SK-N-SH (cell line): ENCODE data around the gene C5orf63. TPM values are rescaled to one million over a fixed set of nuclear protein-coding genes. Genes with fewer than 3 reads are reported as not detected.

Experiments used
- CTCF ChIA-PET: fragments of 300-600, 350-600 bp; formaldehyde crosslinking; extraction: SDS; loops from one replicate; lab custom pipeline; 2021; lab: Yijun Ruan, JAX
- POLR2A ChIA-PET: fragments of 350-600 bp; sonication (Branson Sonifier 250); formaldehyde crosslinking; extraction: SDS; loops from one replicate; lab custom pipeline; 2020; ENCODE audit warnings: antibody characterized with exemption, inconsistent platforms; lab: Yijun Ruan, JAX
- DNase-seq: peaks from one replicate; pipeline ENCODE4 v3.0.0; 2012
- H2AFZ ChIP-seq: fragments of 200-600 bp; sonication (generic); 2 replicates; pipeline ENCODE4 v1.8.1; 2016; ENCODE audit warnings: antibody characterized with exemption, mild to moderate bottlenecking, low read depth
- H3F3A ChIP-seq: fragments of 200-600 bp; sonication (generic); replicated peaks from 2 replicates; pipeline ENCODE3; 2016; ENCODE audit warnings: antibody characterized with exemption, mild to moderate bottlenecking; ENCODE audit not compliant: insufficient read depth
- H3K27ac ChIP-seq, 2 experiments: fragments of 200-500 bp in 1 of 2; fragments of 200-600 bp in 1 of 2; sonication (Bioruptor generic) in 1 of 2; sonication (generic), shearing (Covaris generic) in 1 of 2; 2 replicates each; pipeline versions ENCODE4 v1.5.1 to v1.6.1; 2014 to 2016; ENCODE audit warnings: low read depth in 2 of 2, inconsistent platforms in 1 of 2, low read length in 1 of 2, mild to moderate bottlenecking in 1 of 2, mixed read lengths in 1 of 2
- H3K27me3 ChIP-seq: fragments of 200-600 bp; sonication (generic), shearing (Covaris generic); 2 replicates; pipeline ENCODE4 v1.6.1; 2016; ENCODE audit warnings: mixed run types; ENCODE audit not compliant: insufficient read depth
- H3K36me3 ChIP-seq, 2 experiments: fragments of 200-500 bp in 1 of 2; fragments of 200-600 bp in 1 of 2; sonication (Bioruptor generic) in 1 of 2; sonication (generic) in 1 of 2; replicated peaks in 1 of 2; 2 replicates each; pipeline versions ENCODE3 to v1.5.1; 2014 to 2016; ENCODE audit warnings: low read length in 1 of 2, mild to moderate bottlenecking in 1 of 2; ENCODE audit not compliant: insufficient read depth in 2 of 2, control insufficient read depth in 1 of 2
- H3K4me1 ChIP-seq, 2 experiments: fragments of 200-500 bp in 1 of 2; fragments of 200-600 bp in 1 of 2; sonication (Bioruptor generic) in 1 of 2; sonication (generic), shearing (Covaris generic) in 1 of 2; 2 replicates each; pipeline versions ENCODE4 v1.5.1 to v1.6.1; 2014 to 2016; ENCODE audit warnings: low read depth in 1 of 2, low read length in 1 of 2, mixed run types in 1 of 2; ENCODE audit not compliant: insufficient read depth in 2 of 2, control insufficient read depth in 1 of 2
- H3K4me2 ChIP-seq: fragments of 200-600 bp; sonication (generic), shearing (Covaris generic); 2 replicates; pipeline ENCODE4 v1.6.1; 2017; ENCODE audit warnings: mixed run types
- H3K4me3 ChIP-seq, 2 experiments: fragments of 200-500 bp in 1 of 2; fragments of 200-600 bp in 1 of 2; sonication (Bioruptor generic) in 1 of 2; sonication (generic), shearing (Covaris generic) in 1 of 2; 2 replicates each; pipeline versions ENCODE4 v1.5.1 to v1.8.1; 2014 to 2016; ENCODE audit warnings: low read depth in 2 of 2, inconsistent platforms in 1 of 2, low read length in 1 of 2, mild to moderate bottlenecking in 1 of 2, mixed read lengths in 1 of 2, moderate library complexity in 1 of 2
- H3K79me2 ChIP-seq: fragments of 200-600 bp; sonication (generic); 2 replicates; pipeline ENCODE4 v1.8.1; 2017; ENCODE audit warnings: mild to moderate bottlenecking; ENCODE audit not compliant: insufficient read depth
- H3K9ac ChIP-seq: fragments of 200-600 bp; sonication (generic); 2 replicates; pipeline ENCODE4 v1.6.1; 2017; ENCODE audit warnings: mixed run types
- H3K9me2 ChIP-seq: fragments of 200-600 bp; sonication (generic); 2 replicates; pipeline ENCODE4 v1.6.1; 2017; ENCODE audit warnings: mixed run types
- H3K9me3 ChIP-seq: fragments of 200-600 bp; sonication (generic); 2 replicates; pipeline ENCODE4 v1.6.1; 2017; ENCODE audit warnings: mixed run types, mild to moderate bottlenecking, moderate library complexity
- H4K20me1 ChIP-seq: fragments of 200-600 bp; sonication (generic); 2 replicates; pipeline ENCODE4 v1.6.1; 2017; ENCODE audit warnings: mild to moderate bottlenecking, mixed run types; ENCODE audit not compliant: insufficient read depth
- EP300 ChIP-seq, 2 experiments: IDR thresholded peaks; 2 replicates each; pipeline versions ENCODE4 v1.4.0 to v1.6.1; 2012; ENCODE audit warnings: borderline replicate concordance in 1 of 2, low read depth in 1 of 2, low read length in 1 of 2
- FOSL2 ChIP-seq: IDR thresholded peaks from 2 replicates; pipeline ENCODE4 v1.4.0; 2012; ENCODE audit warnings: low read depth, mild to moderate bottlenecking, moderate library complexity, borderline replicate concordance
- GABPA ChIP-seq: IDR thresholded peaks from 2 replicates; pipeline ENCODE4 v1.4.0; 2012; ENCODE audit warnings: low read depth, mild to moderate bottlenecking
- GATA2 ChIP-seq: sonication (generic); formaldehyde crosslinking; IDR thresholded peaks from 2 replicates; pipeline ENCODE4 v1.5.0; 2020; ENCODE audit warnings: mild to moderate bottlenecking, missing genetic modification reagents
- JUND ChIP-seq: IDR thresholded peaks from 2 replicates; pipeline ENCODE4 v1.4.0; 2012
- MAX ChIP-seq: IDR thresholded peaks from 2 replicates; pipeline ENCODE4 v1.4.0; 2012; ENCODE audit warnings: low read depth
- MXI1 ChIP-seq: IDR thresholded peaks from 2 replicates; pipeline ENCODE4 v1.6.1; 2012; ENCODE audit warnings: mild to moderate bottlenecking, low read depth, low read length, improper control_type of control experiment
- NRF1 ChIP-seq: IDR thresholded peaks from 2 replicates; pipeline ENCODE4 v1.6.1; 2012; ENCODE audit warnings: low read depth, mild to moderate bottlenecking, low read length
- POLR2AphosphoS5 ChIP-seq: IDR thresholded peaks from 2 replicates; pipeline ENCODE4 v1.6.1; 2012; ENCODE audit warnings: low read depth, low read length
- RAD21 ChIP-seq: IDR thresholded peaks from 2 replicates; pipeline ENCODE4 v1.6.1; 2012; ENCODE audit warnings: mild to moderate bottlenecking, low read length
- RCOR1 ChIP-seq: fragments of 150-350 bp; IDR thresholded peaks from 2 replicates; pipeline ENCODE4 v1.6.1; 2017; ENCODE audit warnings: antibody characterized with exemption, low read length
- RXRA ChIP-seq: IDR thresholded peaks from 2 replicates; pipeline ENCODE4 v1.4.0; 2012; ENCODE audit warnings: low read depth, mild to moderate bottlenecking, borderline replicate concordance
- SIN3A ChIP-seq: IDR thresholded peaks from 2 replicates; pipeline ENCODE4 v1.6.1; 2012; ENCODE audit warnings: low read depth, mild to moderate bottlenecking, low read length, moderate library complexity, borderline replicate concordance
- SMC3 ChIP-seq: IDR thresholded peaks from 2 replicates; pipeline ENCODE4 v1.6.1; 2012; ENCODE audit warnings: low read depth, low read length, improper control_type of control experiment
- YY1 ChIP-seq: IDR thresholded peaks from 2 replicates; pipeline ENCODE4 v1.4.0; 2012; ENCODE audit warnings: low read depth, mild to moderate bottlenecking
- whole genome bisulfite sequencing: methylation state at CpG from one replicate; pipeline ENCODE4 v1.1.6; 2017; ENCODE audit warnings: low lambda C conversion rate; 5-methylcytosine and 5-hydroxymethylcytosine counted together
- polyA plus RNA-seq, 3 experiments: library from polyadenylated mRNA; depleted of rRNA; stranded (reverse); fragments of >200 nt; gene quantifications; 2 replicates each; pipeline ENCODE4 v1.2.3, GENCODE V29; 2012
- TF ChIP-seq, protein P1 (sequence below): IDR thresholded peaks from 2 replicates; pipeline ENCODE4 v1.6.1; 2012; ENCODE audit warnings: mild to moderate bottlenecking, low read depth, low read length, moderate library complexity
- TF ChIP-seq, protein P2 (sequence below): fragments of 150-350 bp; IDR thresholded peaks from 2 replicates; pipeline ENCODE4 v1.6.1; 2017; ENCODE audit warnings: antibody characterized with exemption, low read length, low read depth, borderline replicate concordance

Gene C5orf63
- polyA plus RNA-seq, 1 of the 3 experiments (the other 2 are of a cell fraction): 3.6 TPM

- TF ChIP-seq EP300 (IDR thresholded peaks at IDR 0.05; ENCODE audit: borderline replicate concordance in 1 of 2, low read depth in 1 of 2, low read length in 1 of 2): peak; percentile 12 to 14; a peak in 2 of 4 replicates
- TF ChIP-seq SIN3A: no peak
- no peak for TF ChIP-seq GATA2 (CRISPR knock-in tag)
- TF ChIP-seq GABPA: peak; percentile 80
- TF ChIP-seq SMC3: no peak
- TF ChIP-seq NRF1: no peak
- TF ChIP-seq, protein P1, sequence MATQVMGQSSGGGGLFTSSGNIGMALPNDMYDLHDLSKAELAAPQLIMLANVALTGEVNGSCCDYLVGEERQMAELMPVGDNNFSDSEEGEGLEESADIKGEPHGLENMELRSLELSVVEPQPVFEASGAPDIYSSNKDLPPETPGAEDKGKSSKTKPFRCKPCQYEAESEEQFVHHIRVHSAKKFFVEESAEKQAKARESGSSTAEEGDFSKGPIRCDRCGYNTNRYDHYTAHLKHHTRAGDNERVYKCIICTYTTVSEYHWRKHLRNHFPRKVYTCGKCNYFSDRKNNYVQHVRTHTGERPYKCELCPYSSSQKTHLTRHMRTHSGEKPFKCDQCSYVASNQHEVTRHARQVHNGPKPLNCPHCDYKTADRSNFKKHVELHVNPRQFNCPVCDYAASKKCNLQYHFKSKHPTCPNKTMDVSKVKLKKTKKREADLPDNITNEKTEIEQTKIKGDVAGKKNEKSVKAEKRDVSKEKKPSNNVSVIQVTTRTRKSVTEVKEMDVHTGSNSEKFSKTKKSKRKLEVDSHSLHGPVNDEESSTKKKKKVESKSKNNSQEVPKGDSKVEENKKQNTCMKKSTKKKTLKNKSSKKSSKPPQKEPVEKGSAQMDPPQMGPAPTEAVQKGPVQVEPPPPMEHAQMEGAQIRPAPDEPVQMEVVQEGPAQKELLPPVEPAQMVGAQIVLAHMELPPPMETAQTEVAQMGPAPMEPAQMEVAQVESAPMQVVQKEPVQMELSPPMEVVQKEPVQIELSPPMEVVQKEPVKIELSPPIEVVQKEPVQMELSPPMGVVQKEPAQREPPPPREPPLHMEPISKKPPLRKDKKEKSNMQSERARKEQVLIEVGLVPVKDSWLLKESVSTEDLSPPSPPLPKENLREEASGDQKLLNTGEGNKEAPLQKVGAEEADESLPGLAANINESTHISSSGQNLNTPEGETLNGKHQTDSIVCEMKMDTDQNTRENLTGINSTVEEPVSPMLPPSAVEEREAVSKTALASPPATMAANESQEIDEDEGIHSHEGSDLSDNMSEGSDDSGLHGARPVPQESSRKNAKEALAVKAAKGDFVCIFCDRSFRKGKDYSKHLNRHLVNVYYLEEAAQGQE: no peak
- peak; percentile 81 for TF ChIP-seq MAX
- peak; percentile 31; the same call in 1 of the 2 replicates for TF ChIP-seq POLR2AphosphoS5
Observed at GRCh38 chr5:127072861-127073846, at the start of gene C5orf63 (continued).

DNA sequence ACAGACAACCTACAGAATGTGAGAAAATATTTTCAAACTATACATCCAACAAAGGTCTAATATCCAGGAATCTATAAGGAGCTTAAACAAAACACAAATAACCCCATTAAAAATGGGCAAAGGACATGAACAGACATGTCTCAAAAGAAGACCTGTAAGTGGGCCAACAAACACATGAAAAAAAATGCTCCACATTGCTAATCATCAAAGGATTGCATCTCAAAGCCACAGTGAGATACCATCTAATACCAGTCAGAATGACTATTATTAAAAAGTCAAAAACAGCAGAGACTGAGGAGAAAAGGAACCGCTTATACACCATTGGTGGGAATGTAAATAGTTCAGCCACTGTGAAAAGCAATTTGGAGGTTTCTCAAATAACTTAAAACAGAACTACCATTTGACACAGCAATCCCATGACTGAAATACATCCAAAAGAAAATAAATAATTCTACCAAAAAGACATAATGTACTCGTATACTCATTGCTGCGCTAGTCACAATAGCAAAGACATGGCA is 39.1 kb upstream of the C5orf63 start:
- H3F3A ChIP-seq: no peaks in the 10 kb centered on the region
- TF ChIP-seq RCOR1 (no peak), SMC3 (no peak), MXI1 (no peak), RAD21 (no peak), RXRA (no peak), FOSL2 (no peak), MAX (no peak), JUND (no peak), NRF1 (no peak), YY1 (no peak)
- TF ChIP-seq, protein P2, sequence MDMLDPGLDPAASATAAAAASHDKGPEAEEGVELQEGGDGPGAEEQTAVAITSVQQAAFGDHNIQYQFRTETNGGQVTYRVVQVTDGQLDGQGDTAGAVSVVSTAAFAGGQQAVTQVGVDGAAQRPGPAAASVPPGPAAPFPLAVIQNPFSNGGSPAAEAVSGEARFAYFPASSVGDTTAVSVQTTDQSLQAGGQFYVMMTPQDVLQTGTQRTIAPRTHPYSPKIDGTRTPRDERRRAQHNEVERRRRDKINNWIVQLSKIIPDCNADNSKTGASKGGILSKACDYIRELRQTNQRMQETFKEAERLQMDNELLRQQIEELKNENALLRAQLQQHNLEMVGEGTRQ: no peak
- no peaks in the 10 kb centered on the region for H3K27me3 ChIP-seq
- no peaks in the 10 kb centered on the region for H3K9me3 ChIP-seq
- H3K79me2 ChIP-seq: no peaks in the 10 kb centered on the region
- H3K4me2 ChIP-seq: no peak overlapping the region
- H3K4me1 ChIP-seq: no peaks in the 10 kb centered on the region
- CTCF ChIA-PET: no interaction called here
- H3K27ac ChIP-seq: no peak overlapping the region
- no peak overlapping the region for H3K4me3 ChIP-seq
- POLR2A ChIA-PET: no interaction called here
- no peak overlapping the region for H3K9ac ChIP-seq
- no peaks in the 10 kb centered on the region for H3K36me3 ChIP-seq
- H2AFZ ChIP-seq: no peak overlapping the region
- DNase-seq: no peak
- H4K20me1 ChIP-seq: no peaks in the 10 kb centered on the region
- 78% methylated on average over 3 of the region's 3 CpGs for WGBS
- no peaks in the 10 kb centered on the region for H3K9me2 ChIP-seq
